Transverse colon (tissue), 4 donors: ENCODE results near the gene TAS2R4.
A peak's percentile ranks its signal among the peaks of the same experiment; 100 is the strongest.

Source experiments
- CTCF ChIP-seq, 5 experiments: fragments of 200-600 bp in 3 of 5; fragments of 450-650 bp in 2 of 5; sonication (generic) in 3 of 5; IDR thresholded peaks; 1 replicate in 2 of 5; 2 replicates in 3 of 5; pipeline ENCODE4 v1.5.1; 2016 to 2017; ENCODE audit warnings: antibody characterized with exemption in 5 of 5, inconsistent platforms in 3 of 5, mild to moderate bottlenecking in 2 of 5, moderate library complexity in 1 of 5
- POLR2A ChIP-seq: fragments of 450-650 bp; IDR thresholded peaks from one replicate; pipeline ENCODE4 v1.6.1; 2016; ENCODE audit warnings: antibody characterized with exemption, mild to moderate bottlenecking, moderate library complexity
- POLR2AphosphoS5 ChIP-seq, 3 donors: sonication (generic); formaldehyde crosslinking; IDR thresholded peaks; one replicate each; pipeline ENCODE4 v1.6.1; 2016; ENCODE audit warnings: antibody characterized with exemption in 3 of 3

- TF ChIP-seq CTCF (IDR thresholded peaks at IDR 0.05) (peak in 2 of 5 experiments; percentile 9 to 10), POLR2A (no peak), POLR2AphosphoS5 (IDR thresholded peaks at IDR 0.05) (no peak)
These were observed 23.8 kb upstream of the TAS2R4 start for GRCh38 chr7:141752634-141753033.
